Urothelium cell line (cell line): ENCODE data around the gene SERINC5.
"Not testable (repeated sequence)": the region's sequence is repeated elsewhere in the genome, so short reads cannot be mapped to it uniquely, and the experiment has no call there.

Experiments
- DNase-seq: peaks from one replicate; pipeline ENCODE4 v3.0.0; 2011; ENCODE audit warnings: low spot score, mixed read lengths
- FAIRE-seq: peaks from 2 replicates; lab custom pipeline; 2011; peaks lifted over from hg19 to GRCh38; lab: Jason Lieb, UNC

SERINC5 gene

GRCh38 chr5:80255811-80256712 is at the start of gene SERINC5:
Gene SERINC5 (minus strand): TSS chr5:80256048. CDS start chr5:80255922, 126 bp downstream.
- DNase-seq (peak; percentile 92), FAIRE-seq (no peak)

- no peak for DNase-seq
- FAIRE-seq, result no peak
Measured at GRCh38 chr5:80302636-80303035, 46.8 kb upstream of the SERINC5 start.

GRCh38 chr5:80301342-80301741 is 45.5 kb upstream of the SERINC5 start:
- DNase-seq, FAIRE-seq: not testable (repeated sequence)

- FAIRE-seq, DNase-seq: not testable (repeated sequence)
Measured at GRCh38 chr5:80300796-80301195, 44.9 kb upstream of the SERINC5 start.

GRCh38 chr5:80300125-80300524 is 44.3 kb upstream of the SERINC5 start:
- no peak for FAIRE-seq

GRCh38 chr5:80299601-80300000 is 43.8 kb upstream of the SERINC5 start:
- FAIRE-seq (no peak), DNase-seq (no peak)

More at GRCh38 chr5:80300125-80300524, 44.3 kb upstream of the SERINC5 start:
- no peak for DNase-seq

- DNase-seq, result no peak
- no peak for FAIRE-seq
Measured at GRCh38 chr5:80296121-80296520, 40.3 kb upstream of the SERINC5 start.

GRCh38 chr5:80291761-80292160 is 35.9 kb upstream of the SERINC5 start:
- DNase-seq, result no peak
- FAIRE-seq, result no peak

GRCh38 chr5:80289320-80289719 is 33.5 kb upstream of the SERINC5 start:
- no peak for DNase-seq
- FAIRE-seq, result no peak

GRCh38 chr5:80288177-80288576 is 32.3 kb upstream of the SERINC5 start:
- FAIRE-seq (no peak), DNase-seq (no peak)

- DNase-seq (no peak), FAIRE-seq (no peak)
Measured at GRCh38 chr5:80284720-80285119, 28.9 kb upstream of the SERINC5 start.

GRCh38 chr5:80283360-80283759 is 27.5 kb upstream of the SERINC5 start:
- FAIRE-seq, result no peak
- DNase-seq, result no peak

- DNase-seq, result no peak
- no peak for FAIRE-seq
Measured at GRCh38 chr5:80282054-80282453, 26.2 kb upstream of the SERINC5 start.

- DNase-seq (no peak), FAIRE-seq (no peak)
Measured at GRCh38 chr5:80277191-80277590, 21.3 kb upstream of the SERINC5 start.

- no peak for DNase-seq
- no peak for FAIRE-seq
Measured at GRCh38 chr5:80276186-80276585, 20.3 kb upstream of the SERINC5 start.

GRCh38 chr5:80275347-80275746 is 19.5 kb upstream of the SERINC5 start:
- DNase-seq (no peak), FAIRE-seq (no peak)

GRCh38 chr5:80270543-80270942 is 14.7 kb upstream of the SERINC5 start:
- not testable (repeated sequence) for FAIRE-seq, DNase-seq

GRCh38 chr5:80269991-80270438 is 14.2 kb upstream of the SERINC5 start:
- DNase-seq, result no peak
- no peak for FAIRE-seq

GRCh38 chr5:80268916-80269315 is 13.1 kb upstream of the SERINC5 start:
- FAIRE-seq (no peak), DNase-seq (no peak)

GRCh38 chr5:80266566-80266965 is 10.7 kb upstream of the SERINC5 start:
- DNase-seq, result no peak
- FAIRE-seq, result no peak

- DNase-seq (no peak), FAIRE-seq (no peak)
Measured at GRCh38 chr5:80260461-80260860, 4.6 kb upstream of the SERINC5 start.

GRCh38 chr5:80259511-80260203 is 3.8 kb upstream of the SERINC5 start:
- no peak for DNase-seq
- FAIRE-seq, result no peak
